Measurements from ENCODE around the gene RGS10. TPM values are rescaled to one million over a fixed set of nuclear protein-coding genes. Genes with fewer than 3 reads are reported as not detected.

RGS10 gene
- total RNA-seq, 4 donors from 2014 or later: 18.6 to 32.6 (median 28.4) TPM

- no peaks in the 10 kb centered on the region for H3K36me3 ChIP-seq
- WGBS, 2 donors: 78 to 81% methylated on average over 3 of the region's 3 CpGs
- DNase-seq (ENCODE audit: low spot score in 2 of 2): no peak
Measured at GRCh38 chr10:119470920-119471702, 71.4 kb downstream of the RGS10 start.

GRCh38 chr10:119469846-119470245 is 72.7 kb downstream of the RGS10 start:
- Histone ChIP-seq H3K27ac (no peak overlapping the region), H3K4me3 (no peak overlapping the region), H3K27me3 (no peaks in the 10 kb centered on the region), H3K4me1 (peaks cover 0 to 17% (median 0%) of the 10 kb centered on the region in 4 donors), H3K9me3 (peaks cover 0 to 4% (median 0%) of the 10 kb centered on the region in 4 donors), H3K36me3 (no peaks in the 10 kb centered on the region)
- 55 to 61% methylated on average over 7 of the region's 7 CpGs for WGBS, 2 donors
- TF ChIP-seq EP300 (IDR thresholded peaks at IDR 0.05) (no peak), POLR2A (IDR thresholded peaks at IDR 0.05) (no peak), CTCF (IDR thresholded peaks at IDR 0.05) (no peak)
- no peak for DNase-seq (ENCODE audit: low spot score in 2 of 2)

More at GRCh38 chr10:119470920-119471702, 71.4 kb downstream of the RGS10 start:
- TF ChIP-seq CTCF (IDR thresholded peaks at IDR 0.05): no peak
- no peak for TF ChIP-seq EP300 (IDR thresholded peaks at IDR 0.05)
- TF ChIP-seq POLR2A (IDR thresholded peaks at IDR 0.05): no peak
- H3K27ac ChIP-seq: no peak overlapping the region
- peaks cover 0 to 4% (median 0%) of the 10 kb centered on the region in 4 donors for H3K9me3 ChIP-seq
- no peak overlapping the region for H3K4me3 ChIP-seq
- H3K27me3 ChIP-seq: no peaks in the 10 kb centered on the region
- peaks cover 0 to 14% (median 0%) of the 10 kb centered on the region in 4 donors for H3K4me1 ChIP-seq

GRCh38 chr10:119469325-119469707 is 73.2 kb downstream of the RGS10 start:
- TF ChIP-seq EP300 (IDR thresholded peaks at IDR 0.05) (no peak), CTCF (IDR thresholded peaks at IDR 0.05) (no peak), POLR2A (IDR thresholded peaks at IDR 0.05) (no peak)
- Histone ChIP-seq H3K9me3 (peaks cover 0 to 4% (median 0%) of the 10 kb centered on the region in 4 donors), H3K27ac (no peak overlapping the region), H3K36me3 (no peaks in the 10 kb centered on the region), H3K4me1 (peaks cover 0 to 17% (median 0%) of the 10 kb centered on the region in 4 donors), H3K4me3 (no peak overlapping the region), H3K27me3 (no peaks in the 10 kb centered on the region)
- 94% methylated on average over 2 to 8 of the region's 8 CpGs for WGBS, 2 donors
- no peak for DNase-seq (ENCODE audit: low spot score in 2 of 2)

- Histone ChIP-seq H3K27ac (no peak overlapping the region), H3K9me3 (peaks cover 0 to 4% (median 0%) of the 10 kb centered on the region in 4 donors), H3K27me3 (no peaks in the 10 kb centered on the region), H3K36me3 (no peaks in the 10 kb centered on the region), H3K4me1 (peaks cover 0 to 17% (median 0%) of the 10 kb centered on the region in 4 donors), H3K4me3 (no peak overlapping the region)
- no peak for DNase-seq (ENCODE audit: low spot score in 2 of 2)
- TF ChIP-seq CTCF (IDR thresholded peaks at IDR 0.05): no peak
- no peak for TF ChIP-seq EP300 (IDR thresholded peaks at IDR 0.05)
- no peak for TF ChIP-seq POLR2A (IDR thresholded peaks at IDR 0.05)
- 72 to 73% methylated on average over 13 of the region's 13 CpGs for WGBS, 2 donors
Measured at GRCh38 chr10:119468542-119469324, 73.8 kb downstream of the RGS10 start.

- H3K9me3 ChIP-seq: peaks cover 0 to 4% (median 0%) of the 10 kb centered on the region in 4 donors
- TF ChIP-seq CTCF (IDR thresholded peaks at IDR 0.05) (no peak), EP300 (IDR thresholded peaks at IDR 0.05) (no peak), POLR2A (IDR thresholded peaks at IDR 0.05) (no peak)
- H3K36me3 ChIP-seq: no peaks in the 10 kb centered on the region
- 61 to 65% methylated on average over 7 of the region's 7 CpGs for WGBS, 2 donors
- H3K4me3 ChIP-seq: no peak overlapping the region
- H3K4me1 ChIP-seq: peaks cover 0 to 17% (median 0%) of the 10 kb centered on the region in 4 donors
- no peak overlapping the region for H3K27ac ChIP-seq
- no peak for DNase-seq (ENCODE audit: low spot score in 2 of 2)
- no peaks in the 10 kb centered on the region for H3K27me3 ChIP-seq
Measured at GRCh38 chr10:119466655-119467054, 75.9 kb downstream of the RGS10 start.

Data from tibial nerve (tissue), 4 donors.